Keratinocyte (primary cell): Measurements from ENCODE around the gene SPOCK1. TPM values are rescaled to one million over a fixed set of nuclear protein-coding genes. Genes with fewer than 3 reads are reported as not detected.

Experiments
- DNase-seq: peaks from one replicate; pipeline ENCODE4 v3.0.0-alpha.2; 2011; ENCODE audit warnings: low read depth, missing footprints, low spot score
- FAIRE-seq: peaks from 2 replicates; lab custom pipeline; 2011; peaks lifted over from hg19 to GRCh38; lab: Jason Lieb, UNC
- H2AFZ ChIP-seq: 2 replicates; pipeline ENCODE4 v1.6.0; 2012; ENCODE audit warnings: low read length, control low read depth, inconsistent platforms; ENCODE audit not compliant: control insufficient read depth
- H3K27ac ChIP-seq: 2 replicates; pipeline ENCODE4 v1.5.1; 2011; ENCODE audit warnings: low read length; ENCODE audit not compliant: control insufficient read depth, insufficient read depth
- H3K27me3 ChIP-seq: 3 replicates; pipeline ENCODE4 v1.6.0; 2011; ENCODE audit warnings: low read length; ENCODE audit not compliant: control insufficient read depth, insufficient read depth; ENCODE audit errors: extremely low read depth
- H3K36me3 ChIP-seq, 2 experiments: 2 replicates in 1 of 2; 3 replicates in 1 of 2; pipeline ENCODE4 v1.5.1; 2011; ENCODE audit warnings: low read length in 2 of 2, mild to moderate bottlenecking in 1 of 2; ENCODE audit not compliant: control insufficient read depth in 2 of 2, insufficient read depth in 2 of 2; ENCODE audit errors: extremely low read depth in 1 of 2
- H3K4me1 ChIP-seq: 3 replicates; pipeline ENCODE4 v1.5.1; 2011; ENCODE audit warnings: low read length; ENCODE audit not compliant: control insufficient read depth, insufficient read depth; ENCODE audit errors: extremely low read depth
- H3K4me2 ChIP-seq: 3 replicates; pipeline ENCODE4 v1.6.0; 2011; ENCODE audit warnings: low read depth, low read length; ENCODE audit not compliant: control insufficient read depth, insufficient read depth; ENCODE audit errors: extremely low read depth
- H3K4me3 ChIP-seq, 3 experiments: fragments of 200-600 bp in 1 of 3; sonication (generic) in 1 of 3; 2 replicates in 2 of 3; 3 replicates in 1 of 3; pipeline ENCODE4 v1.5.1; 2011 to 2016; ENCODE audit warnings: low read length in 3 of 3, mild to moderate bottlenecking in 3 of 3, control low read depth in 2 of 3, inconsistent platforms in 1 of 3, low read depth in 1 of 3, mixed read lengths in 1 of 3, mixed run types in 1 of 3, moderate library complexity in 1 of 3; ENCODE audit not compliant: control insufficient read depth in 2 of 3, insufficient read depth in 2 of 3; ENCODE audit errors: extremely low read depth in 1 of 3
- H3K79me2 ChIP-seq: 2 replicates; pipeline ENCODE4 v1.6.0; 2012; ENCODE audit warnings: low read length; ENCODE audit not compliant: control insufficient read depth, insufficient read depth
- H3K9ac ChIP-seq: 3 replicates; pipeline ENCODE4 v1.6.0; 2011; ENCODE audit warnings: low read length; ENCODE audit not compliant: control insufficient read depth, insufficient read depth; ENCODE audit errors: extremely low read depth
- H3K9me1 ChIP-seq: 3 replicates; pipeline ENCODE4 v1.6.0; 2011; ENCODE audit warnings: low read length; ENCODE audit not compliant: control insufficient read depth, insufficient read depth; ENCODE audit errors: extremely low read depth
- H3K9me3 ChIP-seq: 2 replicates; pipeline ENCODE4 v1.5.1; 2012; ENCODE audit warnings: low read depth, low read length; ENCODE audit not compliant: control insufficient read depth
- H4K20me1 ChIP-seq: 3 replicates; pipeline ENCODE4 v1.6.0; 2011; ENCODE audit warnings: low read length; ENCODE audit not compliant: control insufficient read depth, insufficient read depth; ENCODE audit errors: extremely low read depth
- CTCF ChIP-seq, 3 experiments: IDR thresholded peaks in 1 of 3; conservative IDR thresholded peaks in 1 of 3; optimal IDR thresholded peaks in 1 of 3; 2 replicates in 2 of 3; 3 replicates in 1 of 3; pipeline versions ENCODE3 to v1.5.1; 2011; ENCODE audit warnings: low read length in 3 of 3, mild to moderate bottlenecking in 3 of 3, moderate library complexity in 2 of 3, control low read depth in 1 of 3, inconsistent platforms in 1 of 3; ENCODE audit not compliant: insufficient read depth in 2 of 3; ENCODE audit errors: extremely low read depth in 1 of 3
- EZH2 ChIP-seq: IDR thresholded peaks from one replicate; pipeline ENCODE4 v1.6.1; 2012; ENCODE audit warnings: inconsistent platforms, mild to moderate bottlenecking, low read length, moderate library complexity
- dilution Hi-C: fragments of 300-500 bp; cut with MboI; formaldehyde crosslinking; loops from one replicate; pipeline ENCODE4 v1.7.0; 2020; ENCODE audit warnings: low sequenced_read_pairs; ENCODE audit not compliant: extremely low pct_ligation_motif_present
- polyA plus RNA-seq, 5 experiments: library from polyadenylated mRNA; depleted of rRNA in 3 of 5; stranded (reverse) in 3 of 5; stranded (forward) in 1 of 5; unstranded in 1 of 5; fragments of >200 nt; gene quantifications; 1 replicate in 1 of 5; 2 replicates in 3 of 5; 3 replicates in 1 of 5; pipeline versions ENCODE4 v1.2.1 to v1.2.3, GENCODE V29; 2011 to 2012; ENCODE audit warnings: missing spikeins in 2 of 5, low read depth in 1 of 5, low replicate concordance in 1 of 5

Gene SPOCK1
- polyA plus RNA-seq, 1 donor (not counting 4 experiments of a cell fraction or from before 2014, with no cell fraction given), result 5.5 TPM

GRCh38 chr5:137023371-137023770 lies 475.8 kb downstream of the SPOCK1 start:
- no peak overlapping the region for H3K9ac ChIP-seq
- no peaks in the 10 kb centered on the region for H3K9me1 ChIP-seq
- H3K36me3 ChIP-seq, result no peaks in the 10 kb centered on the region
- no peaks in the 10 kb centered on the region for H4K20me1 ChIP-seq
- no peak for FAIRE-seq
- H3K27me3 ChIP-seq, result no peaks in the 10 kb centered on the region
- no peak overlapping the region for H3K4me2 ChIP-seq
- dilution Hi-C loops, result no loop called here
- H3K27ac ChIP-seq, result no peak overlapping the region
- DNase-seq, result no peak
- no peaks in the 10 kb centered on the region for H3K9me3 ChIP-seq
- TF ChIP-seq EZH2, result no peak
- TF ChIP-seq CTCF (optimal IDR thresholded peaks at IDR 0.05 in 1 of 3, IDR thresholded peaks at IDR 0.05 in 1 of 3, conservative IDR thresholded peaks at IDR 0.05 in 1 of 3; ENCODE audit: extremely low read depth in 1 of 3, insufficient read depth in 2 of 3, low read length in 3 of 3), result no peak
- H3K4me3 ChIP-seq, result no peak overlapping the region
- H3K4me1 ChIP-seq, result no peaks in the 10 kb centered on the region
- H2AFZ ChIP-seq, result no peak overlapping the region
- no peaks in the 10 kb centered on the region for H3K79me2 ChIP-seq

- Histone ChIP-seq H4K20me1 (no peaks in the 10 kb centered on the region), H2AFZ (no peak overlapping the region), H3K4me1 (no peaks in the 10 kb centered on the region), H3K9me1 (no peaks in the 10 kb centered on the region), H3K4me3 (no peak overlapping the region), H3K9ac (no peak overlapping the region), H3K27ac (no peak overlapping the region), H3K27me3 (no peaks in the 10 kb centered on the region), H3K4me2 (no peak overlapping the region), H3K36me3 (no peaks in the 10 kb centered on the region), H3K9me3 (no peaks in the 10 kb centered on the region), H3K79me2 (no peaks in the 10 kb centered on the region)
- no peak for DNase-seq
- no peak for FAIRE-seq
- TF ChIP-seq EZH2 (no peak), CTCF (optimal IDR thresholded peaks at IDR 0.05 in 1 of 3, IDR thresholded peaks at IDR 0.05 in 1 of 3, conservative IDR thresholded peaks at IDR 0.05 in 1 of 3; ENCODE audit: extremely low read depth in 1 of 3, insufficient read depth in 2 of 3, low read length in 3 of 3) (no peak)
- dilution Hi-C loops, result no loop called here
Measured at GRCh38 chr5:137022725-137023124, 476.4 kb downstream of the SPOCK1 start.
